Activated CD4-positive, CD25-positive, alpha-beta regulatory T cell treated with anti-CD3 and anti-CD28 coated beads, Interleukin-2, amount 50 U/mL, for 24 hours (primary cell): ENCODE results near the gene CHCHD4.
"Not testable (repeated sequence)": the region's sequence is repeated elsewhere in the genome, so short reads cannot be mapped to it uniquely, and the experiment has no call there.

ENCODE experiments used
- ATAC-seq, 2 donors: fragments of 150-1000 bp; cut with Tn5 transposase; one replicate each; pipeline ENCODE4 v1.10.0; 2021; ENCODE audit warnings: mild to moderate bottlenecking in 1 of 2, moderate library complexity in 1 of 2

CHCHD4 gene

GRCh38 chr3:14118400-14119381 lies 6.0 kb downstream of the CHCHD4 start:
- no peak for ATAC-seq

GRCh38 chr3:14117468-14118399 lies 6.9 kb downstream of the CHCHD4 start:
- no peak for ATAC-seq

- ATAC-seq = no peak
Measured at GRCh38 chr3:14113965-14114635, 10.6 kb downstream of the CHCHD4 start.

- no peak for ATAC-seq
Measured at GRCh38 chr3:14110699-14111098, 14.0 kb downstream of the CHCHD4 start.

- not testable (repeated sequence) for ATAC-seq
Measured at GRCh38 chr3:14109821-14110220, 14.8 kb downstream of the CHCHD4 start.

GRCh38 chr3:14097616-14098391 lies 26.9 kb downstream of the CHCHD4 start:
- no peak for ATAC-seq

- no peak for ATAC-seq
Measured at GRCh38 chr3:14096742-14097141, 27.9 kb downstream of the CHCHD4 start.

GRCh38 chr3:14093831-14094230 lies 30.8 kb downstream of the CHCHD4 start:
- no peak for ATAC-seq

- ATAC-seq = no peak
Measured at GRCh38 chr3:14092464-14092863, 32.2 kb downstream of the CHCHD4 start.

- ATAC-seq = not testable (repeated sequence)
Measured at GRCh38 chr3:14091959-14092358, 32.7 kb downstream of the CHCHD4 start.

- not testable (repeated sequence) for ATAC-seq
Measured at GRCh38 chr3:14087461-14087860, 37.2 kb downstream of the CHCHD4 start.

- peak; percentile 92 to 93 for ATAC-seq
Measured at GRCh38 chr3:14082108-14082657, 42.5 kb downstream of the CHCHD4 start.

GRCh38 chr3:14077310-14077709 lies 47.4 kb downstream of the CHCHD4 start:
- peak; percentile 41 to 54 for ATAC-seq

- ATAC-seq = not testable (repeated sequence)
Measured at GRCh38 chr3:14075233-14075632, 49.4 kb downstream of the CHCHD4 start.

GRCh38 chr3:14064910-14065309 lies 59.8 kb downstream of the CHCHD4 start:
- no peak for ATAC-seq

- ATAC-seq = no peak
Measured at GRCh38 chr3:14063152-14063551, 61.5 kb downstream of the CHCHD4 start.
